H1 (cell line): ENCODE data around the gene TMEM258. TPM values are rescaled to one million over a fixed set of nuclear protein-coding genes. Genes with fewer than 3 reads are reported as not detected.

Experiments used
- CTBP2 ChIP-seq: IDR thresholded peaks from 2 replicates; pipeline ENCODE4 v1.7.0; 2011; ENCODE audit warnings: borderline replicate concordance, mild to moderate bottlenecking, moderate library complexity, mixed read lengths, low read length; ENCODE audit not compliant: insufficient read depth, insufficient read length
- EP300 ChIP-seq, 2 experiments: IDR thresholded peaks; 1 replicate in 1 of 2; 2 replicates in 1 of 2; pipeline ENCODE4 v1.6.1; 2011 to 2012; ENCODE audit warnings: low read depth in 2 of 2, low read length in 2 of 2, mild to moderate bottlenecking in 2 of 2, borderline replicate concordance in 1 of 2, inconsistent platforms in 1 of 2, moderate library complexity in 1 of 2
- GABPA ChIP-seq: IDR thresholded peaks from 2 replicates; pipeline ENCODE4 v1.6.1; 2011; ENCODE audit warnings: mild to moderate bottlenecking, low read length, moderate library complexity, borderline replicate concordance; ENCODE audit not compliant: insufficient read depth
- JUN ChIP-seq: IDR thresholded peaks from 2 replicates; pipeline ENCODE4 v1.6.1; 2011; ENCODE audit warnings: low read depth, mild to moderate bottlenecking, improper control_type of control experiment, low read length
- POLR2AphosphoS5 ChIP-seq: IDR thresholded peaks from 2 replicates; pipeline ENCODE4 v1.6.1; 2011; ENCODE audit warnings: low read depth, low read length
- SAP30 ChIP-seq: fragments of 300-600 bp; sonication (generic); IDR thresholded peaks from 2 replicates; pipeline ENCODE4 v1.7.1; 2012; ENCODE audit warnings: low read length, moderate library complexity, mild to moderate bottlenecking, inconsistent platforms; ENCODE audit not compliant: insufficient read depth, insufficient replicate concordance
- ZNF274 ChIP-seq: IDR thresholded peaks from 2 replicates; pipeline ENCODE4 v1.7.0; 2012; ENCODE audit warnings: low read length, borderline replicate concordance; ENCODE audit errors: extremely low read depth
- polyA plus RNA-seq, 7 experiments: library from polyadenylated mRNA; depleted of rRNA in 3 of 7; stranded (reverse) in 5 of 7; unstranded in 2 of 7; fragments of >200 nt in 5 of 7; fragments of 200-250 nt in 2 of 7; gene quantifications; 1 replicate in 5 of 7; 2 replicates in 1 of 7; 4 replicates in 1 of 7; pipeline versions ENCODE4 v1.2.1 to v1.2.3, GENCODE V29; 2011 to 2013; ENCODE audit warnings: missing spikeins in 2 of 7, mixed read lengths in 2 of 7
- total RNA-seq: library from RNA; stranded (reverse); fragmentation: NEBNext Ultra II Directional; extraction: Animal tissue kit (Norgen Biotek cat#: 25700); gene quantifications from 2 replicates; pipeline ENCODE4 v1.2.1, GENCODE V29; 2021

Gene TMEM258
- total and polyA plus RNA-seq, 2 of the 8 experiments (the other 6 are each of a cell fraction or from before 2014, with no cell fraction given): 186 to 759 TPM

GRCh38 chr11:61797263-61797944, 5.0 kb upstream of the TMEM258 start (continued):
- TF ChIP-seq ZNF274 (no peak), POLR2AphosphoS5 (peak; percentile 20; the same call in 1 of the 2 replicates), GABPA (no peak), SAP30 (no peak), JUN (no peak), CTBP2 (no peak), EP300 (IDR thresholded peaks at IDR 0.05; ENCODE audit: borderline replicate concordance in 1 of 2, low read depth in 2 of 2, low read length in 2 of 2) (no peak)
